ENCODE results near the gene CHPF2. TPM values are rescaled to one million over a fixed set of nuclear protein-coding genes. Genes with fewer than 3 reads are reported as not detected.
A peak's percentile ranks its signal among the peaks of the same experiment; 100 is the strongest.

Gene CHPF2
- total RNA-seq, 1 experiment from 2014 or later = 48.1 TPM

- no peak overlapping the region for H3K27ac Mint-ChIP-seq (ENCODE audit: unreplicated experiment)
- no peaks in the 10 kb centered on the region for H3K9me3 Mint-ChIP-seq (ENCODE audit: low read depth, unreplicated experiment)
- H3K4me1 Mint-ChIP-seq (ENCODE audit: low read depth, unreplicated experiment) = peaks cover 28% of the 10 kb centered on the region
- no TSS peak for BruUV-seq (replicated peaks)
- peaks cover 100% of the 10 kb centered on the region for H3K27me3 Mint-ChIP-seq (ENCODE audit: unreplicated experiment)
- CTCF ChIA-PET = interaction anchor here (0.8 kb wide), 1 partner anchor 36 kb away, joined by 5 read pairs; no protein-coding TSS in a partner anchor
- peaks cover 16% of the 10 kb centered on the region for H3K36me3 Mint-ChIP-seq (ENCODE audit: insufficient read depth, unreplicated experiment)
- no peak for DNase-seq
- intact Hi-C loops (cut with micrococcal nuclease; ENCODE audit: unreplicated experiment) = no loop called here
- peak overlapping the region; percentile 46 for H3K4me3 Mint-ChIP-seq (ENCODE audit: low read depth, unreplicated experiment)
- no peak for TF ChIP-seq CTCF (IDR thresholded peaks at IDR 0.05; ENCODE audit: unreplicated experiment)
Observed at GRCh38 chr7:151250181-151251132, 18.2 kb downstream of the CHPF2 start.

- no peak for TF ChIP-seq CTCF (IDR thresholded peaks at IDR 0.05; ENCODE audit: unreplicated experiment)
Observed at GRCh38 chr7:151251328-151251688, 19.0 kb downstream of the CHPF2 start.

GRCh38 chr7:151251689-151252560, 19.6 kb downstream of the CHPF2 start:
- TF ChIP-seq CTCF (IDR thresholded peaks at IDR 0.05; ENCODE audit: unreplicated experiment) = no peak
- Mint-ChIP-seq H3K27me3 (ENCODE audit: unreplicated experiment) (peaks cover 100% of the 10 kb centered on the region), H3K9me3 (ENCODE audit: low read depth, unreplicated experiment) (no peaks in the 10 kb centered on the region), H3K36me3 (ENCODE audit: insufficient read depth, unreplicated experiment) (peaks cover 16% of the 10 kb centered on the region), H3K27ac (ENCODE audit: unreplicated experiment) (no peak overlapping the region), H3K4me3 (ENCODE audit: low read depth, unreplicated experiment) (peak overlapping the region; percentile 42), H3K4me1 (ENCODE audit: low read depth, unreplicated experiment) (peaks cover 28% of the 10 kb centered on the region)
- intact Hi-C loops (cut with micrococcal nuclease; ENCODE audit: unreplicated experiment) = no loop called here
- peak; percentile 60 for DNase-seq
- CTCF ChIA-PET = interaction anchor here (1.2 kb wide), 1 partner anchor 9 kb away, joined by 3 read pairs; no protein-coding TSS in a partner anchor
- no TSS peak for BruUV-seq (replicated peaks)

More at GRCh38 chr7:151251328-151251688, 19.0 kb downstream of the CHPF2 start:
- Mint-ChIP-seq H3K27me3 (ENCODE audit: unreplicated experiment) (peaks cover 100% of the 10 kb centered on the region), H3K4me1 (ENCODE audit: low read depth, unreplicated experiment) (peaks cover 28% of the 10 kb centered on the region), H3K27ac (ENCODE audit: unreplicated experiment) (no peak overlapping the region), H3K36me3 (ENCODE audit: insufficient read depth, unreplicated experiment) (peaks cover 16% of the 10 kb centered on the region), H3K4me3 (ENCODE audit: low read depth, unreplicated experiment) (peak overlapping the region; percentile 46), H3K9me3 (ENCODE audit: low read depth, unreplicated experiment) (no peaks in the 10 kb centered on the region)
- DNase-seq = no peak
- BruUV-seq (replicated peaks) = no TSS peak
- intact Hi-C loops (cut with micrococcal nuclease; ENCODE audit: unreplicated experiment) = no loop called here
- CTCF ChIA-PET = interaction anchor here (0.8 to 1.2 kb wide), 2 partner anchors 9 to 35 kb away, joined by 3 to 5 read pairs; no protein-coding TSS in a partner anchor

- Mint-ChIP-seq H3K4me1 (ENCODE audit: low read depth, unreplicated experiment) (peaks cover 28% of the 10 kb centered on the region), H3K4me3 (ENCODE audit: low read depth, unreplicated experiment) (peak overlapping the region; percentile 42), H3K27ac (ENCODE audit: unreplicated experiment) (no peak overlapping the region), H3K36me3 (ENCODE audit: insufficient read depth, unreplicated experiment) (peaks cover 16% of the 10 kb centered on the region), H3K9me3 (ENCODE audit: low read depth, unreplicated experiment) (no peaks in the 10 kb centered on the region), H3K27me3 (ENCODE audit: unreplicated experiment) (peaks cover 100% of the 10 kb centered on the region)
- no peak for DNase-seq
- intact Hi-C loops (cut with micrococcal nuclease; ENCODE audit: unreplicated experiment) = no loop called here
- BruUV-seq (replicated peaks) = no TSS peak
- TF ChIP-seq CTCF (IDR thresholded peaks at IDR 0.05; ENCODE audit: unreplicated experiment) = no peak
- CTCF ChIA-PET = interaction anchor here (1.2 kb wide), 1 partner anchor 10 kb away, joined by 3 read pairs; no protein-coding TSS in a partner anchor
Observed at GRCh38 chr7:151252561-151252835, 20.2 kb downstream of the CHPF2 start.
